Right ventricle myocardium superior (tissue), 1 donor: Measurements from ENCODE around the gene PALLD. TPM values are rescaled to one million over a fixed set of nuclear protein-coding genes. Genes with fewer than 3 reads are reported as not detected.
"Not testable (repeated sequence)": the region's sequence is repeated elsewhere in the genome, so short reads cannot be mapped to it uniquely, and the experiment has no call there.

Experiments
- ATAC-seq: fragments of 200-7000 bp; cut with Tn5 transposase; one replicate; pipeline ENCODE4 v1.9.1; 2020; ENCODE audit warnings: mild to moderate bottlenecking; ENCODE audit not compliant: poor library complexity
- DNase-seq: peaks from one replicate; pipeline ENCODE4 v3.0.0-alpha.2; 2020
- intact Hi-C: fragments of 100-400 bp; cut with DNase I; formaldehyde crosslinking; loops from one replicate; pipeline ENCODE4 v1.11.2; 2022
- total RNA-seq: library from RNA; stranded (reverse); fragmentation: NEBNext Ultra II Directional; extraction: Animal tissue kit (Norgen Biotek cat#: 25700); gene quantifications from one replicate; pipeline ENCODE4 v1.2.1, GENCODE V29; 2021
- donor health status: DM: no; HTN: yes; CAD: no; lungs with severe emphysema.

Gene PALLD
- total RNA-seq, 1 donor from 2014 or later: 979 TPM

GRCh38 chr4:168488869-168489274 is 8.0 kb upstream of the PALLD start:
- intact Hi-C loops: no loop called here
- peak; percentile 93 for ATAC-seq
- DNase-seq: no peak

- intact Hi-C loops: no loop called here
Measured at GRCh38 chr4:168489616-168490015, 7.2 kb upstream of the PALLD start.

GRCh38 chr4:168490711-168491110 is 6.1 kb upstream of the PALLD start:
- no peak for DNase-seq
- intact Hi-C loops: no loop called here
- ATAC-seq: no peak

More at GRCh38 chr4:168489616-168490015, 7.2 kb upstream of the PALLD start:
- DNase-seq: no peak
- ATAC-seq: peak; percentile 57

GRCh38 chr4:168491563-168491962 is 5.3 kb upstream of the PALLD start:
- intact Hi-C loops: no loop called here
- no peak for DNase-seq
- ATAC-seq: no peak

- DNase-seq (no peak), ATAC-seq (peak; percentile 55)
- intact Hi-C loops: no loop called here
Measured at GRCh38 chr4:168498251-168498650, 1.4 kb downstream of the PALLD start.

- intact Hi-C loops: no loop called here
- ATAC-seq: no peak
Measured at GRCh38 chr4:168499241-168499640, 2.4 kb downstream of the PALLD start.

GRCh38 chr4:168501407-168501806 is 4.6 kb downstream of the PALLD start:
- DNase-seq (no peak), ATAC-seq (no peak)
- intact Hi-C loops: no loop called here

More at GRCh38 chr4:168499241-168499640, 2.4 kb downstream of the PALLD start:
- no peak for DNase-seq

- DNase-seq (no peak), ATAC-seq (no peak)
- intact Hi-C loops: no loop called here
Measured at GRCh38 chr4:168502861-168503260, 6.0 kb downstream of the PALLD start.

- ATAC-seq (peak; percentile 56), DNase-seq (no peak)
- intact Hi-C loops: no loop called here
Measured at GRCh38 chr4:168503652-168504362, 7.0 kb downstream of the PALLD start.

GRCh38 chr4:168504526-168504925 is 7.7 kb downstream of the PALLD start:
- intact Hi-C loops: no loop called here
- DNase-seq: no peak
- ATAC-seq: no peak

GRCh38 chr4:168506014-168506413 is 9.2 kb downstream of the PALLD start:
- DNase-seq: no peak
- no peak for ATAC-seq
- intact Hi-C loops: no loop called here

GRCh38 chr4:168507178-168507815 is 10.4 kb downstream of the PALLD start:
- no peak for DNase-seq
- intact Hi-C loops: no loop called here
- peak; percentile 44 for ATAC-seq

- ATAC-seq: peak; percentile 10
- intact Hi-C loops: no loop called here
- DNase-seq: no peak
Measured at GRCh38 chr4:168508683-168509082, 11.8 kb downstream of the PALLD start.

GRCh38 chr4:168509786-168510185 is 12.9 kb downstream of the PALLD start:
- DNase-seq: no peak
- no peak for ATAC-seq
- intact Hi-C loops: loop anchor here (10.0 kb wide), 2 partner anchors 175 to 415 kb away; no protein-coding TSS in a partner anchor

GRCh38 chr4:168511780-168512489 is 15.1 kb downstream of the PALLD start:
- DNase-seq (no peak), ATAC-seq (no peak)
- intact Hi-C loops: loop anchor here (10.0 kb wide), 2 partner anchors 173 to 413 kb away; no protein-coding TSS in a partner anchor

- DNase-seq, ATAC-seq: not testable (repeated sequence)
- intact Hi-C loops: loop anchor here (10.0 kb wide), 2 partner anchors 171 to 411 kb away; no protein-coding TSS in a partner anchor
Measured at GRCh38 chr4:168513826-168514225, 17.0 kb downstream of the PALLD start.

- intact Hi-C loops: loop anchor here (10.0 kb wide), 2 partner anchors 170 to 410 kb away; no protein-coding TSS in a partner anchor
- ATAC-seq (no peak), DNase-seq (no peak)
Measured at GRCh38 chr4:168514249-168514852, 17.5 kb downstream of the PALLD start.

- intact Hi-C loops: loop anchor here (10.0 kb wide), 2 partner anchors 169 to 409 kb away; no protein-coding TSS in a partner anchor
- ATAC-seq: peak; percentile 68
- DNase-seq: peak; percentile 45
Measured at GRCh38 chr4:168515222-168516011, 18.6 kb downstream of the PALLD start.
